K562 (cell line): ENCODE data around the gene MLC1. TPM values are rescaled to one million over a fixed set of nuclear protein-coding genes. Genes with fewer than 3 reads are reported as not detected.

ENCODE experiments used
- ATAC-seq: fragments of 200-7000 bp; cut with Tn5 transposase; 3 replicates; pipeline ENCODE4 v1.9.1; 2020; ENCODE audit warnings: moderate library complexity
- BruUV-seq: library from RNA; stranded (reverse); fragments of 400-500 nt; replicated peaks from 2 replicates; lab custom pipeline; 2021; lab: Mats Ljungman, UMichigan
- CTCF ChIA-PET: fragments of 300-600 bp; formaldehyde crosslinking; extraction: SDS; loops from one replicate; lab custom pipeline; 2021; ENCODE audit warnings: low intra/inter-chr PET ratio; lab: Yijun Ruan, JAX
- POLR2A ChIA-PET: fragments of 300-600, 350-650 bp; sonication (Branson Sonifier 250); formaldehyde crosslinking; extraction: SDS; loops from one replicate; lab custom pipeline; 2021; ENCODE audit warnings: antibody characterized with exemption, inconsistent platforms; lab: Yijun Ruan, JAX
- DNase-seq, 4 experiments: peaks; one replicate each; pipeline versions ENCODE4 v3.0.0 to v3.0.0-alpha.2; 2011 to 2018; ENCODE audit warnings: low spot score in 3 of 4, mixed read lengths in 3 of 4; ENCODE audit errors: extremely low read depth in 1 of 4
- FAIRE-seq: peaks from 2 replicates; lab custom pipeline; 2011; peaks lifted over from hg19 to GRCh38; lab: Jason Lieb, UNC
- H2AFZ ChIP-seq: 2 replicates; pipeline ENCODE4 v1.6.0; 2011; ENCODE audit warnings: low read depth, low read length, control low read depth, inconsistent platforms
- H3K27ac ChIP-seq: fragments of 200-600 bp; 3 replicates; pipeline ENCODE4 v1.8.0; 2011; ENCODE audit warnings: low read depth, mild to moderate bottlenecking, control low read depth, inconsistent platforms, low read length, moderate library complexity, mixed read lengths; ENCODE audit errors: extremely low read depth
- H3K27me3 ChIP-seq, 2 experiments: fragments of 300-600 bp in 1 of 2; 2 replicates in 1 of 2; 3 replicates in 1 of 2; pipeline versions ENCODE4 v1.6.0 to v1.8.0; 2011; ENCODE audit warnings: inconsistent platforms in 2 of 2, low read length in 2 of 2, mild to moderate bottlenecking in 1 of 2, mixed read lengths in 1 of 2, moderate library complexity in 1 of 2; ENCODE audit not compliant: control insufficient read depth in 2 of 2, insufficient read depth in 2 of 2
- H3K36me3 ChIP-seq: fragments of 300-600 bp; 3 replicates; pipeline ENCODE4 v1.8.0; 2011; ENCODE audit warnings: mild to moderate bottlenecking, low read length, inconsistent platforms; ENCODE audit not compliant: control insufficient read depth, insufficient read depth
- H3K4me1 ChIP-seq, 2 experiments: fragments of 200-600 bp in 1 of 2; replicated peaks in 1 of 2; 2 replicates in 1 of 2; 3 replicates in 1 of 2; pipeline versions ENCODE4 v1.5.1 to v1.8.0; 2011; ENCODE audit warnings: inconsistent platforms in 2 of 2, low read length in 2 of 2, mild to moderate bottlenecking in 1 of 2, mixed read lengths in 1 of 2, moderate library complexity in 1 of 2; ENCODE audit not compliant: control insufficient read depth in 2 of 2, insufficient read depth in 2 of 2
- H3K4me2 ChIP-seq: 2 replicates; pipeline ENCODE4 v1.6.1; 2011; ENCODE audit warnings: low read length, control low read depth, inconsistent platforms, mixed read lengths; ENCODE audit not compliant: insufficient read depth
- H3K4me3 ChIP-seq: fragments of 200-600 bp; sonication (generic), shearing (Covaris generic); 2 replicates; pipeline ENCODE4 v1.5.1; 2016; ENCODE audit warnings: control low read depth, inconsistent platforms
- H3K79me2 ChIP-seq: fragments of 200-600 bp; 3 replicates; pipeline ENCODE4 v1.8.0; 2011; ENCODE audit warnings: low read length, inconsistent platforms; ENCODE audit not compliant: control insufficient read depth, insufficient read depth
- H3K9ac ChIP-seq, 2 experiments: 2 replicates each; pipeline versions ENCODE4 v1.6.0 to v1.6.1; 2011; ENCODE audit warnings: low read depth in 2 of 2, low read length in 2 of 2, control low read depth in 1 of 2, inconsistent platforms in 1 of 2, mild to moderate bottlenecking in 1 of 2, mixed read lengths in 1 of 2; ENCODE audit not compliant: insufficient read depth in 1 of 2
- H3K9me1 ChIP-seq: one replicate; pipeline ENCODE4 v1.6.0; 2011; ENCODE audit warnings: inconsistent platforms, mild to moderate bottlenecking, low read length, moderate library complexity; ENCODE audit not compliant: control insufficient read depth, insufficient read depth
- H3K9me3 ChIP-seq: replicated peaks from 2 replicates; pipeline ENCODE4 v1.5.1; 2011; ENCODE audit warnings: low read depth, low read length, inconsistent platforms; ENCODE audit not compliant: control insufficient read depth, insufficient read depth
- H4K20me1 ChIP-seq: replicated peaks from 2 replicates; pipeline ENCODE4 v1.6.1; 2011; ENCODE audit warnings: low read length, inconsistent platforms, mixed read lengths; ENCODE audit not compliant: control insufficient read depth, insufficient read depth
- BDP1 ChIP-seq: IDR thresholded peaks from 3 replicates; pipeline ENCODE4 v1.6.1; 2011; ENCODE audit not compliant: insufficient read length, insufficient read depth
- CBX3 ChIP-seq, 2 experiments: IDR thresholded peaks; 1 replicate in 1 of 2; 2 replicates in 1 of 2; pipeline ENCODE4 v1.6.1; 2012; ENCODE audit warnings: inconsistent platforms in 2 of 2, low read length in 2 of 2, borderline replicate concordance in 1 of 2, control low read depth in 1 of 2
- EP400 ChIP-seq: fragments of 450-650 bp; IDR thresholded peaks from 2 replicates; pipeline ENCODE4 v1.6.1; 2017; ENCODE audit warnings: antibody characterized with exemption, mild to moderate bottlenecking, moderate library complexity
- ETV1 ChIP-seq: fragments of 450-650 bp; conservative IDR thresholded peaks from 2 replicates; pipeline ENCODE4 v1.6.1; 2016; ENCODE audit warnings: missing genetic modification characterization, control low read depth, low read depth, missing compliant biosample characterization
- FIP1L1 ChIP-seq: fragments of 200-400 bp; formaldehyde crosslinking; IDR thresholded peaks from 2 replicates; pipeline ENCODE4 v1.6.1; 2018; ENCODE audit warnings: mild to moderate bottlenecking, low read depth, low read length; ENCODE audit not compliant: poor library complexity, severe bottlenecking
- HOXB6 ChIP-seq: fragments of 250-450 bp; sonication (Bioruptor Pico); IDR thresholded peaks from 2 replicates; pipeline ENCODE4 v1.5.1; 2022; ENCODE audit warnings: mild to moderate bottlenecking, borderline replicate concordance
- IFI16 ChIP-seq: fragments of 250-450 bp; sonication (Bioruptor Pico); IDR thresholded peaks from 2 replicates; pipeline ENCODE4 v2.1.2; 2022; ENCODE audit warnings: mild to moderate bottlenecking, inconsistent platforms
- KDM5B ChIP-seq: fragments of 200-600 bp; sonication (generic); IDR thresholded peaks from 2 replicates; pipeline ENCODE4 v1.6.1; 2012; ENCODE audit warnings: low read depth, mild to moderate bottlenecking, moderate library complexity, low read length, control low read depth, inconsistent platforms; ENCODE audit not compliant: insufficient replicate concordance
- PCBP2 ChIP-seq: fragments of 200-400 bp; formaldehyde crosslinking; IDR thresholded peaks from 2 replicates; pipeline ENCODE4 v1.6.1; 2018; ENCODE audit warnings: low read length, low read depth, mild to moderate bottlenecking, moderate library complexity; ENCODE audit not compliant: poor library complexity, severe bottlenecking
- POLR2A ChIP-seq: fragments of 450-650 bp; conservative IDR thresholded peaks from 2 replicates; pipeline ENCODE4 v1.6.1; 2016
- PRDM10 ChIP-seq: fragments of 450-650 bp; IDR thresholded peaks from 2 replicates; pipeline ENCODE4 v1.6.1; 2018; ENCODE audit not compliant: partially characterized antibody
- SMARCC2 ChIP-seq: fragments of 450-650 bp; IDR thresholded peaks from 2 replicates; pipeline ENCODE4 v1.6.1; 2017; ENCODE audit warnings: antibody characterized with exemption, moderate library complexity, mild to moderate bottlenecking, low read depth
- ZNF175 ChIP-seq: fragments of 200-800 bp; sonication (Bioruptor generic); IDR thresholded peaks from 2 replicates; pipeline ENCODE4 v1.6.1; 2016; ENCODE audit warnings: low read depth, mild to moderate bottlenecking, missing genetic modification characterization, missing compliant biosample characterization
- ZNF592 ChIP-seq: fragments of 450-650 bp; IDR thresholded peaks from 2 replicates; pipeline ENCODE4 v1.6.1; 2017; ENCODE audit warnings: antibody characterized with exemption, mild to moderate bottlenecking
- ZNF766 ChIP-seq: fragments of 200-800 bp; sonication (Bioruptor generic); conservative IDR thresholded peaks from 2 replicates; pipeline ENCODE4 v1.6.1; 2016; ENCODE audit warnings: missing genetic modification characterization, missing compliant biosample characterization
- WGBS: fragments of 100-300 bp; shearing (Covaris generic); methylation state at CpG from one replicate; pipeline ENCODE4 v1.1.6; 2016; ENCODE audit warnings: low coverage, mixed read lengths; ENCODE audit not compliant: insufficient coverage; ENCODE audit errors: missing lambda C conversion rate; 5-methylcytosine and 5-hydroxymethylcytosine counted together
- in situ Hi-C: fragments of 300-500 bp; cut with MboI; formaldehyde crosslinking; loops from 4 replicates; pipeline ENCODE4 v1.15.0; 2018; ENCODE audit warnings: inconsistent platforms, mixed read lengths
- intact Hi-C: fragments of 100-400 bp; cut with micrococcal nuclease; formaldehyde crosslinking; loops from 2 replicates; pipeline ENCODE4 v1.14.2; 2022
- polyA plus RNA-seq, 8 experiments: library from polyadenylated mRNA; depleted of rRNA in 4 of 8; stranded (reverse) in 5 of 8; unstranded in 3 of 8; fragments of >200 nt; fragmentation: Nextera tagmentation in 2 of 8; fragmentation: Illumina TruSeq in 1 of 8; extraction: Ambion mirVana in 2 of 8; extraction: Trizol in 1 of 8; gene quantifications; 2 replicates each; pipeline versions ENCODE4 v1.2.1 to v1.2.3, GENCODE V29; 2011 to 2014; ENCODE audit warnings: inconsistent platforms in 1 of 8, missing spikeins in 1 of 8
- total RNA-seq, 7 experiments: library from RNA; depleted of rRNA in 6 of 7; stranded (reverse); fragments of >200 nt in 6 of 7; fragmentation: Illumina TruSeq in 2 of 7; extraction: Trizol in 2 of 7; gene quantifications; 2 replicates each; pipeline versions ENCODE4 v1.2.1 to v1.2.3, GENCODE V29; 2011 to 2021; ENCODE audit warnings: low replicate concordance in 1 of 7

Gene MLC1
- total and polyA plus RNA-seq, 9 of the 15 experiments (the other 6 are each of a cell fraction or from before 2014, with no cell fraction given): 0.06 to 0.98 (median 0.39) TPM

DNA sequence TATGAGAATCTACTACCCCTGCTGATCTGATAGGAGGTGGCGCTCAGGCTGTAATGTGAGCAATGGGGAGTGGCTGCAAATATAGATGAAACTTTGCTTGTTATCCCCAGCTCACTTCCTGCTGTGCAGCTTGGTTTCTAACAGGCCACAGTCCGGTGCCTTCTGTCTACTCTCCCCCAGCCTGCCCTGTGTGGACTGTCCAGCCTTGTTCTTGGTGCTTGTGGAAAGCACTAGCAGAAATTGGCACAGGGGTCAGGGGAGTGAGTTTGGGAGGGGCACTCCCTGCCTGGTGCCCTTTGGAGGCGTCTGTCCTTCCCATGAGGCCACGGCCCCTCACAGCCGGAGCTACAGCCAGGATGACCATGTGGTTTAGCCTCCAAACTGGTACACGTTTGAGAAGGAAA is 18.9 kb upstream of the MLC1 start:
- 13% methylated on average over 6 of the region's 6 CpGs for WGBS
- intact Hi-C loops (no loop called here), in situ Hi-C loops (no loop called here)
- H3K4me2 ChIP-seq: peak overlapping the region; percentile 61
- peak overlapping the region; percentile 31 to 89; a peak in 3 of 4 replicates for H3K9ac ChIP-seq
- peaks cover 16 to 18% of the 10 kb centered on the region in 2 experiments; a peak in 3 of 5 replicates for H3K4me1 ChIP-seq
- H3K27ac ChIP-seq: peak overlapping the region; percentile 48; the same call in 2 of the 3 replicates
- no peaks in the 10 kb centered on the region for H4K20me1 ChIP-seq
- H3K79me2 ChIP-seq: no peaks in the 10 kb centered on the region
- FAIRE-seq (peak; percentile 67), ATAC-seq (peak; percentile 82), DNase-seq (peak in 1 of 4 experiments; percentile 59)
- BruUV-seq: no TSS peak
- peak overlapping the region; percentile 93 for H2AFZ ChIP-seq
- CTCF ChIA-PET: no interaction called here
- no peak overlapping the region for H3K4me3 ChIP-seq
- no peaks in the 10 kb centered on the region for H3K9me3 ChIP-seq
- no peaks in the 10 kb centered on the region for H3K27me3 ChIP-seq
- H3K36me3 ChIP-seq: no peaks in the 10 kb centered on the region
- H3K9me1 ChIP-seq: no peaks in the 10 kb centered on the region
- POLR2A ChIA-PET: interaction anchor here (1.0 to 4.3 kb wide), 3 partner anchors 13 to 27 kb away, joined by 3 to 26 read pairs (median 4); partner anchors contain the start of gene MLC1
- TF ChIP-seq HOXB6 (CRISPR knock-in tag) (no peak), PRDM10 (peak; percentile 27), EP400 (peak; percentile 52), PCBP2 (no peak), ZNF592 (peak; percentile 76), ETV1 (tag) (0 out of 2 replicates have a peak, but pooled peaks have one; percentile 14), ZNF766 (CRISPR knock-in tag) (peak; percentile 54; the same call in 1 of the 2 replicates), CBX3 (IDR thresholded peaks at IDR 0.05; ENCODE audit: borderline replicate concordance in 1 of 2, low read length in 2 of 2) (no peak), POLR2A (peak; percentile 54), ZNF175 (CRISPR knock-in tag) (peak; percentile 30; the same call in 1 of the 2 replicates), SMARCC2 (no peak), KDM5B (peak; percentile 40), FIP1L1 (no peak), BDP1 (no peak), IFI16 (CRISPR knock-in tag) (no peak)
